GM23338 (cell line): Measurements from ENCODE around the gene USP10. TPM values are rescaled to one million over a fixed set of nuclear protein-coding genes. Genes with fewer than 3 reads are reported as not detected.

Source experiments
- ATAC-seq: fragments of 200-7000 bp; cut with Tn5 transposase; 3 replicates; pipeline ENCODE4 v1.9.1; 2020
- DNase-seq: peaks from one replicate; pipeline ENCODE4 v3.0.0-alpha.2; 2015; ENCODE audit warnings: low spot score
- H2AFZ ChIP-seq: fragments of 200-600 bp; sonication (generic); 2 replicates; pipeline ENCODE4 v1.8.0; 2016; ENCODE audit warnings: antibody characterized with exemption, mild to moderate bottlenecking, moderate library complexity
- H3F3A ChIP-seq: fragments of 200-600 bp; sonication (generic); replicated peaks from 2 replicates; pipeline ENCODE4 v1.8.0; 2017; ENCODE audit warnings: antibody characterized with exemption, mixed run types, low read depth
- H3K27ac ChIP-seq: fragments of 200-600 bp; sonication (generic); 2 replicates; pipeline ENCODE4 v1.6.1; 2016; ENCODE audit warnings: low read depth
- H3K27me3 ChIP-seq: fragments of 200-600 bp; sonication (generic); 2 replicates; pipeline ENCODE4 v1.8.0; 2016; ENCODE audit warnings: mild to moderate bottlenecking, mixed run types, moderate library complexity; ENCODE audit not compliant: insufficient read depth
- H3K36me3 ChIP-seq: fragments of 200-600 bp; sonication (generic); 2 replicates; pipeline ENCODE4 v1.8.0; 2016; ENCODE audit warnings: mild to moderate bottlenecking; ENCODE audit not compliant: insufficient read depth
- H3K4me1 ChIP-seq: fragments of 200-600 bp; sonication (generic); 2 replicates; pipeline ENCODE4 v1.8.0; 2016; ENCODE audit warnings: mild to moderate bottlenecking, moderate library complexity; ENCODE audit not compliant: insufficient read depth
- H3K4me2 ChIP-seq: fragments of 200-600 bp; sonication (generic); 2 replicates; pipeline ENCODE4 v1.7.1; 2017; ENCODE audit warnings: mixed run types
- H3K4me3 ChIP-seq: fragments of 200-600 bp; sonication (generic); 2 replicates; pipeline ENCODE4 v1.6.1; 2016; ENCODE audit warnings: mixed run types
- H3K79me2 ChIP-seq: fragments of 200-600 bp; sonication (generic); replicated peaks from 2 replicates; pipeline ENCODE4 v1.8.0; 2017; ENCODE audit warnings: mild to moderate bottlenecking; ENCODE audit not compliant: insufficient read depth
- H3K9me2 ChIP-seq: fragments of 200-600 bp; sonication (generic); 2 replicates; pipeline ENCODE4 v1.8.0; 2017; ENCODE audit not compliant: insufficient read depth
- H4K20me1 ChIP-seq: fragments of 200-600 bp; sonication (generic); replicated peaks from 2 replicates; pipeline ENCODE4 v1.8.0; 2017; ENCODE audit warnings: mild to moderate bottlenecking; ENCODE audit not compliant: insufficient read depth
- H3K27ac Mint-ChIP-seq: 2 replicates; pipeline ENCODE4 v1.8.0; 2020; ENCODE audit warnings: inconsistent platforms, mild to moderate bottlenecking, moderate library complexity, mixed read lengths
- H3K27me3 Mint-ChIP-seq: 3 replicates; pipeline ENCODE4 v1.8.0; 2022; ENCODE audit warnings: low read depth, mild to moderate bottlenecking, moderate library complexity, mixed read lengths, inconsistent platforms; ENCODE audit not compliant: insufficient read depth, poor library complexity
- H3K36me3 Mint-ChIP-seq: 3 replicates; pipeline ENCODE4 v1.8.0; 2021; ENCODE audit warnings: low read depth, mild to moderate bottlenecking, inconsistent platforms, moderate library complexity, mixed read lengths
- H3K4me1 Mint-ChIP-seq: 3 replicates; pipeline ENCODE4 v1.8.0; 2020; ENCODE audit warnings: mild to moderate bottlenecking, inconsistent platforms, mixed read lengths
- H3K4me3 Mint-ChIP-seq: 3 replicates; pipeline ENCODE4 v1.8.0; 2021; ENCODE audit warnings: moderate library complexity, mild to moderate bottlenecking, inconsistent platforms, mixed read lengths
- H3K9me3 Mint-ChIP-seq: 3 replicates; pipeline ENCODE4 v1.8.0; 2020; ENCODE audit warnings: moderate library complexity, mild to moderate bottlenecking, inconsistent platforms, mixed read lengths
- CREB1 ChIP-seq: fragments of 250-450 bp; sonication (Bioruptor Pico); IDR thresholded peaks from 2 replicates; pipeline ENCODE4 v1.5.0; 2020; ENCODE audit warnings: low read depth, mild to moderate bottlenecking, moderate library complexity
- EZH2 ChIP-seq: fragments of 200-600 bp; sonication (generic); IDR thresholded peaks from one replicate; pipeline ENCODE4 v1.8.0; 2017; ENCODE audit warnings: antibody characterized with exemption, mild to moderate bottlenecking, low read depth; ENCODE audit not compliant: unreplicated experiment
- EZH2phosphoT487 ChIP-seq: fragments of 200-600 bp; sonication (generic); IDR thresholded peaks from one replicate; pipeline ENCODE4 v1.8.1; 2018; ENCODE audit warnings: antibody characterized with exemption; ENCODE audit not compliant: unreplicated experiment
- JUNB ChIP-seq: IDR thresholded peaks from one replicate; pipeline ENCODE4 v1.6.1; 2016; ENCODE audit warnings: antibody characterized with exemption; ENCODE audit not compliant: unreplicated experiment
- NANOG ChIP-seq: IDR thresholded peaks from 2 replicates; pipeline ENCODE4 v1.6.1; 2016; ENCODE audit warnings: antibody characterized with exemption, borderline replicate concordance
- POLR2AphosphoS5 ChIP-seq: IDR thresholded peaks from 2 replicates; pipeline ENCODE4 v1.6.1; 2016; ENCODE audit warnings: antibody characterized with exemption, low read depth
- STAT1 ChIP-seq: IDR thresholded peaks from one replicate; pipeline ENCODE4 v1.6.1; 2016; ENCODE audit warnings: antibody characterized with exemption; ENCODE audit not compliant: unreplicated experiment
- ZNF114 ChIP-seq: fragments of 250-450 bp; sonication (Bioruptor Pico); IDR thresholded peaks from 2 replicates; pipeline ENCODE4 v1.5.0; 2020; ENCODE audit warnings: mild to moderate bottlenecking, moderate library complexity
- ZNF331 ChIP-seq: fragments of 250-450 bp; sonication (Bioruptor Pico); IDR thresholded peaks from 2 replicates; pipeline ENCODE4 v1.5.0; 2020; ENCODE audit warnings: low read depth, mild to moderate bottlenecking, moderate library complexity
- polyA plus RNA-seq: library from polyadenylated mRNA; unstranded; fragments of >200 nt; fragmentation: Nextera tagmentation; extraction: Ambion mirVana; gene quantifications from 2 replicates; pipeline ENCODE4 v1.2.1, GENCODE V29; 2016
- total RNA-seq: library from RNA; depleted of rRNA; stranded (reverse); fragments of >200 nt; shearing (Covaris generic); gene quantifications from 2 replicates; pipeline ENCODE4 v1.2.3, GENCODE V29; 2014
- TF ChIP-seq, protein P1 (sequence below), 2 experiments: fragments of 200-600 bp in 1 of 2; sonication (generic) in 1 of 2; conservative IDR thresholded peaks; 2 replicates each; pipeline versions ENCODE4 v1.5.1 to v1.6.1; 2016 to 2017; ENCODE audit warnings: antibody characterized with exemption in 2 of 2, low read depth in 2 of 2, mild to moderate bottlenecking in 2 of 2, moderate library complexity in 1 of 2
- TF ChIP-seq, protein P2 (sequence below): IDR thresholded peaks from 2 replicates; pipeline ENCODE4 v1.6.1; 2016; ENCODE audit warnings: antibody characterized with exemption
- TF ChIP-seq, protein P3 (sequence below): IDR thresholded peaks from one replicate; pipeline ENCODE4 v1.6.1; 2018; ENCODE audit warnings: antibody characterized with exemption; ENCODE audit not compliant: unreplicated experiment

The USP10 gene
- total and polyA plus RNA-seq, 2 experiments from 2014 or later, result 158 to 194 TPM

DNA sequence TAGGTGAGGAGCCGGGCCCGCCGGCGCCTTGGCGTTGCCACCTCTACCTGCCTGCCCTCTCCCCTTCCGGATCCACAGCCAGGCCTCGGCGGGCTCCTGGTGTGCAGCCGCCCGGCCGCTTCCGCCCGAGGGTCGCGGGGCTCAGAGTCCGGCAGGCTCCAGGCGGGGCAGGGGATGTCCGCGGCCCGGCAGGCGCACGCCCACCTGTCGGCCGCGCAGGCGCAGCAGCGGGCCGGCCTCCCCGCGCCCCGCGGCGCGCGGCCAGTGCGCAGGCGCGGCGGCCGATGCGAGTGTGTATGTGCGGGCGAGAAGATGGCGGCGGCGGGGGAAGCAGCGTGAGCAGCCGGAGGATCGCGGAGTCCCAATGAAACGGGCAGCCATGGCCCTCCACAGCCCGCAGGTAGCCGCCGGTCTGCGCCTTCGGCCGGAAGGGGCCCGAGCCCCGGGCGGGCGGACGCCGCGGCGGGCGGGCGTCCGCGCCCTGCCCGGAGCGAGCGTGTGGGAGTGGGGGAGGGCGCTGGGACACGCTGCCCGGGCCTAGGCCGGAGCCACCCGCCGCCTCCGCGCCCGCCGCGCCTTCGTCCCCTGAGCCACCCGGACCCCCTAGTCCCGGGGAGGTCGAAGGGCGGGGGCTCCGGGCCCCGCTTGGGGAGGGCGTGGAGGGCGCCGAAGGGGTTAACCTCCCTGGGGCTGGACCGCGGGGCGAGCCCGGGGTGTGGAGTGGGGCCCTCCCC lies at the start of gene USP10 (continued):
- TF ChIP-seq, protein P1, sequence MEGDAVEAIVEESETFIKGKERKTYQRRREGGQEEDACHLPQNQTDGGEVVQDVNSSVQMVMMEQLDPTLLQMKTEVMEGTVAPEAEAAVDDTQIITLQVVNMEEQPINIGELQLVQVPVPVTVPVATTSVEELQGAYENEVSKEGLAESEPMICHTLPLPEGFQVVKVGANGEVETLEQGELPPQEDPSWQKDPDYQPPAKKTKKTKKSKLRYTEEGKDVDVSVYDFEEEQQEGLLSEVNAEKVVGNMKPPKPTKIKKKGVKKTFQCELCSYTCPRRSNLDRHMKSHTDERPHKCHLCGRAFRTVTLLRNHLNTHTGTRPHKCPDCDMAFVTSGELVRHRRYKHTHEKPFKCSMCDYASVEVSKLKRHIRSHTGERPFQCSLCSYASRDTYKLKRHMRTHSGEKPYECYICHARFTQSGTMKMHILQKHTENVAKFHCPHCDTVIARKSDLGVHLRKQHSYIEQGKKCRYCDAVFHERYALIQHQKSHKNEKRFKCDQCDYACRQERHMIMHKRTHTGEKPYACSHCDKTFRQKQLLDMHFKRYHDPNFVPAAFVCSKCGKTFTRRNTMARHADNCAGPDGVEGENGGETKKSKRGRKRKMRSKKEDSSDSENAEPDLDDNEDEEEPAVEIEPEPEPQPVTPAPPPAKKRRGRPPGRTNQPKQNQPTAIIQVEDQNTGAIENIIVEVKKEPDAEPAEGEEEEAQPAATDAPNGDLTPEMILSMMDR (conservative IDR thresholded peaks at IDR 0.05; ENCODE audit: low read depth in 2 of 2), result no peak

DNA sequence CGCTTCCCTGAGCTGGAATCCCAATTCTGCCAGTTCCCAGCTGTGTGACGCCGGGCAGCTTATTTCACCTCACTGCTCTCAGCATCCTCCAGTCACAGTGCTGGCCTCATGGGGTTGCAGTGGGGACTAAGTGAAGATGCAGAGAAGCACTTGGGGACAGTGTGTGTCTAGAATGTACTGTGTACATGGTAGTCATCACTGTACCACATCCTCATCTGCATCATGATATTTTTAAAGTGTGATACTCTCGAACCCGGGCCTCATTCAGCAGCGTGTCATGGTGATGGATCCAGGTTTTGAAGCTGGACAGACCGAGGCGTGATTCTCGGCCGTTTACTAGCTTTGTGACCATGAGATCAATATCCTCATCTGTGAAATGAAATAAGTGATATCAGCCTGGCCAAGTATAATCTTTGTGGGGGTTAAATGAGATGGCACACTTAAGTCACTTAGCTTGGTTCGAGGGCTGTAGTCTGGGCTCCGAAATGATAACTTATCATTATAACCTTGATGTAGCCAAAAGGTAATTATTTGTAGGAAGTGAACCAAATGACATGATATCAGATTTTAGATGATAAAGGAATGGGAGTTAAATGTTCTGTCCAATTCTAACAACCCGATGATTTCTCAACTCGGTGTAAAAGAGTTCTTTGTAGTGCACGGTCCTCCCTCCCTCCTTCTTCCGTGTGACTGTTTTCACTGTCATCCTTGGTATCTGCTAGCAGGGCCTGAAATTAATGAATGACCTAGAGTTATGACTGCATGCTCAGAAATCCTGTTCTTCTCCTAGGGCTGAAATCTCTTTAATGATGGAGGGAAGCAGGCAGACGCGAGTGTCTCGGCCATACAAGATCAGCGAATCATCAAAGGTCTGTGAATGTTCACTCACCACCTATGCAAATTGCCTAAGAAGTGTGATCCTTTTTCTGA lies 49.5 kb upstream of the USP10 start:
- Histone ChIP-seq H3K79me2 (no peaks in the 10 kb centered on the region), H3K4me1 (no peaks in the 10 kb centered on the region; the same call in 1 of the 2 replicates), H3K27me3 (peaks cover 16% of the 10 kb centered on the region), H3K27ac (no peak overlapping the region), H3K9me2 (no peaks in the 10 kb centered on the region), H3F3A (peaks cover 8% of the 10 kb centered on the region), H4K20me1 (no peaks in the 10 kb centered on the region; the same call in 1 of the 2 replicates), H3K4me2 (no peak overlapping the region), H3K4me3 (no peak overlapping the region), H2AFZ (no peak overlapping the region), H3K36me3 (no peaks in the 10 kb centered on the region)
- Mint-ChIP-seq H3K27ac (no peak overlapping the region), H3K36me3 (peaks cover 14% of the 10 kb centered on the region), H3K27me3 (peaks cover 8% of the 10 kb centered on the region), H3K4me1 (peaks cover 8% of the 10 kb centered on the region; the same call in 2 of the 3 replicates), H3K9me3 (no peaks in the 10 kb centered on the region), H3K4me3 (peak overlapping the region; percentile 32; the same call in 2 of the 3 replicates)
- no peak for DNase-seq
- ATAC-seq, result no peak
- TF ChIP-seq, protein P2, sequence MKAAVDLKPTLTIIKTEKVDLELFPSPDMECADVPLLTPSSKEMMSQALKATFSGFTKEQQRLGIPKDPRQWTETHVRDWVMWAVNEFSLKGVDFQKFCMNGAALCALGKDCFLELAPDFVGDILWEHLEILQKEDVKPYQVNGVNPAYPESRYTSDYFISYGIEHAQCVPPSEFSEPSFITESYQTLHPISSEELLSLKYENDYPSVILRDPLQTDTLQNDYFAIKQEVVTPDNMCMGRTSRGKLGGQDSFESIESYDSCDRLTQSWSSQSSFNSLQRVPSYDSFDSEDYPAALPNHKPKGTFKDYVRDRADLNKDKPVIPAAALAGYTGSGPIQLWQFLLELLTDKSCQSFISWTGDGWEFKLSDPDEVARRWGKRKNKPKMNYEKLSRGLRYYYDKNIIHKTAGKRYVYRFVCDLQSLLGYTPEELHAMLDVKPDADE, result no peak
- TF ChIP-seq JUNB (no peak), ZNF331 (no peak), CREB1 (CRISPR knock-in tag) (no peak), POLR2AphosphoS5 (no peak), EZH2 (no peak), STAT1 (no peak), ZNF114 (no peak), NANOG (no peak), EZH2phosphoT487 (no peak)
- TF ChIP-seq, protein P1 (conservative IDR thresholded peaks at IDR 0.05; ENCODE audit: low read depth in 2 of 2), result no peak
- TF ChIP-seq, protein P3, sequence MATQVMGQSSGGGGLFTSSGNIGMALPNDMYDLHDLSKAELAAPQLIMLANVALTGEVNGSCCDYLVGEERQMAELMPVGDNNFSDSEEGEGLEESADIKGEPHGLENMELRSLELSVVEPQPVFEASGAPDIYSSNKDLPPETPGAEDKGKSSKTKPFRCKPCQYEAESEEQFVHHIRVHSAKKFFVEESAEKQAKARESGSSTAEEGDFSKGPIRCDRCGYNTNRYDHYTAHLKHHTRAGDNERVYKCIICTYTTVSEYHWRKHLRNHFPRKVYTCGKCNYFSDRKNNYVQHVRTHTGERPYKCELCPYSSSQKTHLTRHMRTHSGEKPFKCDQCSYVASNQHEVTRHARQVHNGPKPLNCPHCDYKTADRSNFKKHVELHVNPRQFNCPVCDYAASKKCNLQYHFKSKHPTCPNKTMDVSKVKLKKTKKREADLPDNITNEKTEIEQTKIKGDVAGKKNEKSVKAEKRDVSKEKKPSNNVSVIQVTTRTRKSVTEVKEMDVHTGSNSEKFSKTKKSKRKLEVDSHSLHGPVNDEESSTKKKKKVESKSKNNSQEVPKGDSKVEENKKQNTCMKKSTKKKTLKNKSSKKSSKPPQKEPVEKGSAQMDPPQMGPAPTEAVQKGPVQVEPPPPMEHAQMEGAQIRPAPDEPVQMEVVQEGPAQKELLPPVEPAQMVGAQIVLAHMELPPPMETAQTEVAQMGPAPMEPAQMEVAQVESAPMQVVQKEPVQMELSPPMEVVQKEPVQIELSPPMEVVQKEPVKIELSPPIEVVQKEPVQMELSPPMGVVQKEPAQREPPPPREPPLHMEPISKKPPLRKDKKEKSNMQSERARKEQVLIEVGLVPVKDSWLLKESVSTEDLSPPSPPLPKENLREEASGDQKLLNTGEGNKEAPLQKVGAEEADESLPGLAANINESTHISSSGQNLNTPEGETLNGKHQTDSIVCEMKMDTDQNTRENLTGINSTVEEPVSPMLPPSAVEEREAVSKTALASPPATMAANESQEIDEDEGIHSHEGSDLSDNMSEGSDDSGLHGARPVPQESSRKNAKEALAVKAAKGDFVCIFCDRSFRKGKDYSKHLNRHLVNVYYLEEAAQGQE, result no peak
